Measurements from ENCODE around the gene DUSP2.

- no peak for TF ChIP-seq CTCF (IDR thresholded peaks at IDR 0.05)
- no peak for TF ChIP-seq POLR2A (IDR thresholded peaks at IDR 0.05)
Measured at GRCh38 chr2:96121414-96121813, 23.8 kb downstream of the DUSP2 start.
